H9 (cell line): ENCODE results near the gene ARMC9. TPM values are rescaled to one million over a fixed set of nuclear protein-coding genes. Genes with fewer than 3 reads are reported as not detected.

Experiments used
- DNase-seq: peaks from one replicate; pipeline ENCODE4 v3.0.0-alpha.2; 2017
- H2AFZ ChIP-seq: one replicate; pipeline ENCODE4 v1.6.1; 2013; ENCODE audit warnings: mild to moderate bottlenecking, low read length, control low read depth, moderate library complexity
- H2AK5ac ChIP-seq: 2 replicates; pipeline ENCODE4 v1.6.1; 2013; ENCODE audit warnings: low read length, control low read depth, mixed read lengths; ENCODE audit not compliant: insufficient read length
- H2BK120ac ChIP-seq: one replicate; pipeline ENCODE4 v1.6.1; 2013; ENCODE audit warnings: low read depth, mild to moderate bottlenecking, low read length, control low read depth, inconsistent platforms; ENCODE audit not compliant: poor library complexity, severe bottlenecking
- H2BK12ac ChIP-seq: 2 replicates; pipeline ENCODE4 v1.6.1; 2013; ENCODE audit warnings: low read length, control low read depth, mixed read lengths, low read depth; ENCODE audit not compliant: insufficient read length
- H2BK15ac ChIP-seq: 2 replicates; pipeline ENCODE4 v1.6.1; 2013; ENCODE audit warnings: low read depth, low read length, control low read depth
- H2BK20ac ChIP-seq: one replicate; pipeline ENCODE4 v1.6.1; 2013; ENCODE audit warnings: low read depth, mild to moderate bottlenecking, low read length, control low read depth, inconsistent platforms; ENCODE audit not compliant: poor library complexity, severe bottlenecking
- H2BK5ac ChIP-seq: 2 replicates; pipeline ENCODE4 v1.6.1; 2013; ENCODE audit warnings: low read length, control low read depth, mixed read lengths; ENCODE audit not compliant: insufficient read length
- H3K14ac ChIP-seq: 2 replicates; pipeline ENCODE4 v1.6.1; 2013; ENCODE audit warnings: low read length, control low read depth; ENCODE audit not compliant: insufficient read depth
- H3K18ac ChIP-seq: 2 replicates; pipeline ENCODE4 v1.6.1; 2013; ENCODE audit warnings: low read depth, mild to moderate bottlenecking, mixed read lengths, low read length, control low read depth; ENCODE audit not compliant: insufficient read length
- H3K23ac ChIP-seq: 2 replicates; pipeline ENCODE4 v1.6.1; 2013; ENCODE audit warnings: low read length, control low read depth, mixed read lengths, low read depth; ENCODE audit not compliant: insufficient read length
- H3K23me2 ChIP-seq: 2 replicates; pipeline ENCODE4 v1.6.1; 2013; ENCODE audit warnings: low read depth, mild to moderate bottlenecking, mixed read lengths, low read length, control low read depth; ENCODE audit not compliant: insufficient read length, poor library complexity, severe bottlenecking
- H3K27ac ChIP-seq: 2 replicates; pipeline ENCODE4 v1.5.1; 2013; ENCODE audit warnings: low read length, control low read depth, mixed read lengths, low read depth; ENCODE audit not compliant: insufficient read length
- H3K27me3 ChIP-seq: 2 replicates; pipeline ENCODE4 v1.6.1; 2013; ENCODE audit warnings: low read length, control low read depth, inconsistent platforms; ENCODE audit not compliant: insufficient read depth
- H3K4ac ChIP-seq: 2 replicates; pipeline ENCODE4 v1.6.1; 2013; ENCODE audit warnings: low read depth, mild to moderate bottlenecking, control low read depth, inconsistent platforms, low read length, moderate library complexity
- H3K4me1 ChIP-seq: 2 replicates; pipeline ENCODE4 v1.6.1; 2013; ENCODE audit warnings: low read length, control low read depth, inconsistent platforms; ENCODE audit not compliant: insufficient read depth
- H3K4me2 ChIP-seq: 2 replicates; pipeline ENCODE4 v1.6.1; 2013; ENCODE audit warnings: low read length, control low read depth, mixed read lengths; ENCODE audit not compliant: insufficient read length, insufficient read depth
- H3K56ac ChIP-seq: 2 replicates; pipeline ENCODE4 v1.6.1; 2013; ENCODE audit warnings: low read depth, mild to moderate bottlenecking, mixed read lengths, low read length, control low read depth; ENCODE audit not compliant: insufficient read length
- H3K79me1 ChIP-seq: 2 replicates; pipeline ENCODE4 v1.6.1; 2013; ENCODE audit warnings: low read depth, mild to moderate bottlenecking, moderate library complexity, low read length, control low read depth, inconsistent platforms; ENCODE audit not compliant: insufficient read depth, poor library complexity, severe bottlenecking
- H3K79me2 ChIP-seq: 2 replicates; pipeline ENCODE4 v1.6.1; 2013; ENCODE audit warnings: low read length, control low read depth, inconsistent platforms; ENCODE audit not compliant: insufficient read depth
- H3K9ac ChIP-seq: 2 replicates; pipeline ENCODE4 v1.6.1; 2013; ENCODE audit warnings: low read length, control low read depth, mixed read lengths; ENCODE audit not compliant: insufficient read length; ENCODE audit errors: extremely low read depth
- H3K9me3 ChIP-seq: one replicate; pipeline ENCODE4 v1.6.1; 2013; ENCODE audit warnings: low read depth, low read length, inconsistent platforms; ENCODE audit not compliant: control insufficient read depth
- H3T11ph ChIP-seq: one replicate; pipeline ENCODE4 v1.6.1; 2013; ENCODE audit warnings: mild to moderate bottlenecking, low read length, control low read depth, inconsistent platforms
- H4K20me1 ChIP-seq: one replicate; pipeline ENCODE4 v1.6.1; 2013; ENCODE audit not compliant: control insufficient read depth, insufficient read length, insufficient read depth
- H4K5ac ChIP-seq: 2 replicates; pipeline ENCODE4 v1.6.1; 2013; ENCODE audit warnings: low read depth, mild to moderate bottlenecking, mixed read lengths, low read length, control low read depth; ENCODE audit not compliant: insufficient read length
- H4K8ac ChIP-seq: replicated peaks from 2 replicates; pipeline ENCODE4 v1.6.1; 2013; ENCODE audit warnings: low read length, control low read depth, mixed read lengths, low read depth; ENCODE audit not compliant: insufficient read length
- H4K91ac ChIP-seq: 2 replicates; pipeline ENCODE4 v1.6.1; 2013; ENCODE audit warnings: low read depth, mild to moderate bottlenecking, moderate library complexity, mixed read lengths, low read length, control low read depth; ENCODE audit not compliant: insufficient read length
- H3K27ac Mint-ChIP-seq, 3 experiments: 2 replicates in 2 of 3; 3 replicates in 1 of 3; pipeline ENCODE4 v1.8.0; 2020 to 2021; ENCODE audit warnings: mixed read lengths in 3 of 3, mild to moderate bottlenecking in 1 of 3, moderate library complexity in 1 of 3
- H3K27me3 Mint-ChIP-seq: 2 replicates; pipeline ENCODE4 v1.8.0; 2021; ENCODE audit warnings: low read depth, mild to moderate bottlenecking, moderate library complexity, mixed read lengths
- H3K36me3 Mint-ChIP-seq, 3 experiments: 2 replicates in 2 of 3; 3 replicates in 1 of 3; pipeline ENCODE4 v1.8.0; 2020 to 2021; ENCODE audit warnings: low read depth in 3 of 3, mixed read lengths in 3 of 3; ENCODE audit not compliant: insufficient read depth in 1 of 3
- H3K4me1 Mint-ChIP-seq, 2 experiments: 2 replicates each; pipeline ENCODE4 v1.8.0; 2020; ENCODE audit warnings: mixed read lengths in 2 of 2
- H3K4me3 Mint-ChIP-seq, 2 experiments: 2 replicates in 1 of 2; 3 replicates in 1 of 2; pipeline ENCODE4 v1.8.0; 2020 to 2021; ENCODE audit warnings: mild to moderate bottlenecking in 2 of 2, mixed read lengths in 2 of 2, moderate library complexity in 1 of 2
- H3K9me3 Mint-ChIP-seq, 2 experiments: 2 replicates in 1 of 2; 3 replicates in 1 of 2; pipeline ENCODE4 v1.8.0; 2020; ENCODE audit warnings: mild to moderate bottlenecking in 2 of 2, mixed read lengths in 2 of 2, moderate library complexity in 1 of 2
- CTCF ChIP-seq: fragments of 200-600 bp; sonication (generic); conservative IDR thresholded peaks from 3 replicates; pipeline ENCODE4 v1.8.0; 2021; ENCODE audit warnings: antibody characterized with exemption, mild to moderate bottlenecking
- WGBS: extraction: QIAGEN DNeasy Blood & Tissue Kit; methylation state at CpG from one replicate; pipeline ENCODE4 v1.1.7; 2013; ENCODE audit warnings: missing lambda C conversion rate, low lambda C conversion rate, mixed read lengths; ENCODE audit not compliant: insufficient read length; ENCODE audit errors: extremely low coverage; 5-methylcytosine and 5-hydroxymethylcytosine counted together
- total RNA-seq: library from RNA; stranded (reverse); gene quantifications from 2 replicates; pipeline ENCODE4 v1.2.1, GENCODE V29; 2021

ARMC9 gene
- total RNA-seq, 1 experiment from 2014 or later, result 37.6 TPM

GRCh38 chr2:231396058-231396821 is 197.8 kb downstream of the ARMC9 start:
- no peak overlapping the region for H4K8ac ChIP-seq
- H4K5ac ChIP-seq, result no peak overlapping the region
- H3K4me1 ChIP-seq, result no peaks in the 10 kb centered on the region; the same call in 1 of the 2 replicates
- H4K91ac ChIP-seq, result no peak overlapping the region
- peaks cover 52 to 56% of the 10 kb centered on the region in 2 experiments for H3K4me1 Mint-ChIP-seq
- H3K23me2 ChIP-seq, result peaks cover 9% of the 10 kb centered on the region
- peak overlapping the region; percentile 48 for H3K4me2 ChIP-seq
- H4K20me1 ChIP-seq, result no peaks in the 10 kb centered on the region
- no peak overlapping the region for H2BK120ac ChIP-seq
- no peak overlapping the region for H2AK5ac ChIP-seq
- H3K4me3 Mint-ChIP-seq, result peak overlapping the region; percentile 72 to 82
- H3K9me3 Mint-ChIP-seq, result no peaks in the 10 kb centered on the region; a peak in 1 of 5 replicates
- no peak overlapping the region for H3K18ac ChIP-seq
- no peaks in the 10 kb centered on the region for H3K79me1 ChIP-seq
- H2BK12ac ChIP-seq, result no peak overlapping the region
- no peak overlapping the region for H2BK5ac ChIP-seq
- peaks cover 9 to 15% (median 12%) of the 10 kb centered on the region in 3 experiments; a peak in 6 of 7 replicates for H3K36me3 Mint-ChIP-seq
- no peaks in the 10 kb centered on the region for H3K27me3 ChIP-seq
- H3K27me3 Mint-ChIP-seq, result peaks cover 3% of the 10 kb centered on the region; the same call in 1 of the 2 replicates
- H3K23ac ChIP-seq, result no peak overlapping the region
- no CpG with 5 or more reads among the region's 41 CpGs for WGBS
- no peak overlapping the region for H2AFZ ChIP-seq
- no peak for DNase-seq
- no peak overlapping the region for H3K27ac Mint-ChIP-seq
- H3K9ac ChIP-seq, result no peak overlapping the region
- H3K4ac ChIP-seq, result no peak overlapping the region
- no peak overlapping the region for H3T11ph ChIP-seq
- no peak overlapping the region for H3K27ac ChIP-seq
- H2BK15ac ChIP-seq, result no peak overlapping the region
- H3K9me3 ChIP-seq, result no peaks in the 10 kb centered on the region
- no peaks in the 10 kb centered on the region; the same call in 1 of the 2 replicates for H3K79me2 ChIP-seq
- H3K56ac ChIP-seq, result no peak overlapping the region
- no peak overlapping the region for H2BK20ac ChIP-seq
- no peak for TF ChIP-seq CTCF
- H3K14ac ChIP-seq, result peak overlapping the region; percentile 37; the same call in 1 of the 2 replicates
